Subcutaneous abdominal adipose tissue (tissue), 5 donors: ENCODE results near the gene TMEM69.

ENCODE experiments used
- H3K27ac ChIP-seq: one replicate; pipeline ENCODE4 v1.7.0; 2013; ENCODE audit warnings: low read depth, mild to moderate bottlenecking, inconsistent platforms, low read length, moderate library complexity
- H3K27me3 ChIP-seq, 5 donors: one replicate each; pipeline ENCODE4 v1.7.0; 2013; ENCODE audit warnings: low read length in 5 of 5, inconsistent platforms in 1 of 5; ENCODE audit not compliant: control insufficient read depth in 5 of 5, insufficient read depth in 4 of 5
- H3K36me3 ChIP-seq, 5 donors: one replicate each; pipeline ENCODE4 v1.7.0; 2013; ENCODE audit warnings: low read length in 5 of 5; ENCODE audit not compliant: control insufficient read depth in 5 of 5, insufficient read depth in 5 of 5
- H3K4me1 ChIP-seq, 5 donors: one replicate each; pipeline ENCODE4 v1.7.0; 2013; ENCODE audit warnings: low read length in 5 of 5, mild to moderate bottlenecking in 3 of 5, moderate library complexity in 1 of 5; ENCODE audit not compliant: control insufficient read depth in 5 of 5, insufficient read depth in 5 of 5
- H3K4me3 ChIP-seq, 5 donors: one replicate each; pipeline ENCODE4 v1.7.0; 2013; ENCODE audit warnings: low read length in 5 of 5, low read depth in 1 of 5
- H3K9ac ChIP-seq, 5 donors: one replicate each; pipeline ENCODE4 v1.7.0; 2013; ENCODE audit warnings: low read length in 5 of 5, mild to moderate bottlenecking in 4 of 5, moderate library complexity in 3 of 5
- H3K9me3 ChIP-seq, 5 donors: one replicate each; pipeline ENCODE4 v1.7.0; 2013; ENCODE audit warnings: low read length in 5 of 5; ENCODE audit not compliant: control insufficient read depth in 5 of 5
- donor health status: healthy.
- donor health status: healthy.
- donor health status: healthy.
- donor health status: healthy.
- donor health status: healthy.

The TMEM69 gene

DNA sequence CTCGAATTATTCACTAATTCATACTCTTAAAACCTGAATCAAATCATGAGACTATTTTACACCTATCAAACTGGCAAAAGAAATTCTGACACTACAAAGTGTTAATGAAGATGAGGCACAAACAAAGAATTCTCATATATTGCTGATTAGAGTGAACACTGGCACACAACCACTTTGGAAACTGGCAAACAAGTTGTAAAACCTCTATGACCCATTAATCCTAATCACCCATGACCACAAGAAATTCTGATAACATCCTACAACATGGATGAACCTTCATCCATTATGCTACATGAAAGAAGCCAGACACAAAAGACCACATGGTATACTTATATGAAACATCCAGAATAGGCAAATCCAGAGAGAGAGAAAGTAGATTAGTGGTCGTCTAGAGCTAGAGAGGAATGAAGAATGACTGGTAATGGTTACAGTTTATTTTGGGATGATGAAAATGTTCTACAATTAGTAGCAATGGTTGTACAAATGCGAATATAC lies 10.2 kb upstream of the TMEM69 start:
- Histone ChIP-seq H3K36me3 (peaks cover 0 to 7% (median 4%) of the 10 kb centered on the region in 5 donors), H3K27ac (peak overlapping the region; percentile 33), H3K9ac (no peak overlapping the region), H3K4me3 (no peak overlapping the region), H3K4me1 (peaks cover 6 to 58% (median 44%) of the 10 kb centered on the region in 5 donors), H3K9me3 (no peaks in the 10 kb centered on the region), H3K27me3 (no peaks in the 10 kb centered on the region)

- H3K36me3 ChIP-seq = peaks cover 0 to 5% (median 4%) of the 10 kb centered on the region in 5 donors
- no peak overlapping the region for H3K4me3 ChIP-seq
- H3K9me3 ChIP-seq = no peaks in the 10 kb centered on the region
- H3K4me1 ChIP-seq = peaks cover 6 to 60% (median 41%) of the 10 kb centered on the region in 5 donors
- H3K27me3 ChIP-seq = no peaks in the 10 kb centered on the region
- H3K9ac ChIP-seq = peak overlapping the region in 1 of 5 donors; percentile 35
- peak overlapping the region; percentile 63 for H3K27ac ChIP-seq
Measured at GRCh38 chr1:45678489-45678888, 9.5 kb upstream of the TMEM69 start.

DNA sequence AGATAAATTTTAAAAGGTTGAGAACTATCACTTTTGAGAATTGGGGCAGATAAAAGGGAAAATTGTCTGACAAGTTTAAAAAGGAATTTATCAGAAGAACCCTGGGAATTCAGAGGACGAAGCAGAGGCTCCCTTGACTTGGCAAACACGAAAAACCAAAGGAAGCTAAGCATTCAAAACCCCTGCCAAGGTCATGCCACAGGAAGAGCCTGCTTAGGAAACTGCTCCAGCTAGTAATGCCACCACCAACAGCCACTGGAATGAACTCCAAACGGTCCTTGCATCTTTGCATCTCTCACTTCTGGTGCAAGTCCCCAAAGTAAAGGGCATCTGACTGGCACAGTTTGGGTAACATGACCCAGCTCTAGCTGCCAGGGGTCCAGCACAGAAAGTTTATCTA lies 8.9 kb upstream of the TMEM69 start:
- H3K4me1 ChIP-seq = peaks cover 6 to 64% (median 41%) of the 10 kb centered on the region in 5 donors
- H3K9ac ChIP-seq = peak overlapping the region in 2 of 5 donors; percentile 24 to 35
- peak overlapping the region; percentile 63 for H3K27ac ChIP-seq
- peaks cover 0 to 5% (median 4%) of the 10 kb centered on the region in 5 donors for H3K36me3 ChIP-seq
- H3K9me3 ChIP-seq = no peaks in the 10 kb centered on the region
- no peak overlapping the region for H3K4me3 ChIP-seq
- no peaks in the 10 kb centered on the region for H3K27me3 ChIP-seq

GRCh38 chr1:45682942-45683341 lies 5.0 kb upstream of the TMEM69 start:
- Histone ChIP-seq H3K9ac (peak overlapping the region in 1 of 5 donors; percentile 40), H3K36me3 (no peaks in the 10 kb centered on the region), H3K4me1 (peaks cover 7 to 66% (median 56%) of the 10 kb centered on the region in 5 donors), H3K27me3 (no peaks in the 10 kb centered on the region), H3K4me3 (no peak overlapping the region), H3K27ac (no peak overlapping the region), H3K9me3 (no peaks in the 10 kb centered on the region)

DNA sequence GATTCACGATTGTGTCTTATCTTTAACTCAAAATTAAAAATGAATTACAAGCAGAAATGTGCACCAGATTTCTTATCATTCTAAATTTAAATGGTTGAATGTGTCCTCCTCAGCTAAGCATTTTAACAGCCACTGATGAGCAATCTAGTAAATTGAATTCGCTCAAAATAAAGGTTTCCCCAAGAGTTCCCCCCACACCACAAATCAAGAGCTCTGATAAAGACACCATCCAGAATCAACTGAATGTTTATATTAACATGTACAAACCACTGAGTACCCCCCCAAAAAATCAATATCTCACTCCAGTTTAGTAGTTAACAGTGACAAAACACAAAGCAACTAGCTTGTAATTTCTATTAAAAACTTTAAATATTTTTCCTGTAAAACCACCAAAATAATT lies 3.6 kb upstream of the TMEM69 start:
- Histone ChIP-seq H3K4me3 (peak overlapping the region in 2 of 5 donors; percentile 97 to 99), H3K9me3 (no peaks in the 10 kb centered on the region), H3K4me1 (peaks cover 5 to 67% (median 56%) of the 10 kb centered on the region in 5 donors), H3K27ac (no peak overlapping the region), H3K27me3 (no peaks in the 10 kb centered on the region), H3K36me3 (no peaks in the 10 kb centered on the region), H3K9ac (peak overlapping the region in 4 of 5 donors; percentile 96 to 99 (median 99))

DNA sequence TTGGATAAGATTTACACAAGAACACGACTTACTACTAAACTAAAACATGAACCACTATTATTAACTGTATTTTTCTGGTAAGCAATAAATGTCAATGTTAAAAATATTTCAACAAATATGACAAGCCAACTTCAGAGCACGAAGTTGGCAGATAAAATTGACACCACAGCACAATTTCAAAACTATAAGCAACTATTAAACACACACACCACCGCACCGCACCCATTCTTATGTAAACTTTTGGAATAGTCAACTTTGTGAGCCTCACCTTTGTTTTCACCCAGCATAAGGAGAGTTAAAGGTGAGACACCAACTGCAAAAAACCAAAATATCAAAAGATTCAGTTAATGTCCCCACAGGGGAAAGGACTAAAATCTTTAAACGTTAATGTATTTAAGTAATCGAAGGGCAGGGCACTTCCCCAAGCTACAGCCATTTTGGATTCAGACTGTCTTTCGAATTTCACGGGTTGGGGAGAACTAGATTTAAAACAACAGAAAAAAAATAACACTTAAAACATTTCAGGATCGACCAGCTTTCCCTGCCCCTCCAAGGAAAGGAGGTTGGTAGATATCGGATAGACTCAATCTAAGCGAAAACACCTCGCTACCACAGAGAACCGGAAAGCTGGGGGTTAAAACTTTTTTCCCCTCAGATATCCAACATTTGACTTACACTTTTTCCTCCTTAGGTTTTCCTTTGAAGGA lies 2.5 kb upstream of the TMEM69 start:
- no peaks in the 10 kb centered on the region for H3K36me3 ChIP-seq
- no peaks in the 10 kb centered on the region for H3K27me3 ChIP-seq
- H3K4me3 ChIP-seq = peak overlapping the region; percentile 81 to 100 (median 99)
- H3K9me3 ChIP-seq = no peaks in the 10 kb centered on the region
- peaks cover 5 to 58% (median 48%) of the 10 kb centered on the region in 5 donors for H3K4me1 ChIP-seq
- peak overlapping the region; percentile 90 to 99 (median 99) for H3K9ac ChIP-seq
- H3K27ac ChIP-seq = peak overlapping the region; percentile 97

GRCh38 chr1:45686015-45686287 lies 2.0 kb upstream of the TMEM69 start:
- Histone ChIP-seq H3K4me3 (peak overlapping the region; percentile 81 to 100 (median 99)), H3K36me3 (peaks cover 0 to 2% (median 0%) of the 10 kb centered on the region in 5 donors), H3K9me3 (no peaks in the 10 kb centered on the region), H3K9ac (peak overlapping the region; percentile 90 to 99 (median 99)), H3K27me3 (no peaks in the 10 kb centered on the region), H3K4me1 (peaks cover 5 to 53% (median 47%) of the 10 kb centered on the region in 5 donors), H3K27ac (peak overlapping the region; percentile 97)

- Histone ChIP-seq H3K27ac (peak within 1 kb of the TSS; percentile 97), H3K4me1 (peaks cover 5 to 49% (median 47%) of the 10 kb centered on the region in 5 donors), H3K36me3 (peaks cover 0 to 7% (median 0%) of the 10 kb centered on the region in 5 donors), H3K27me3 (no peaks in the 10 kb centered on the region), H3K9ac (peak within 1 kb of the TSS; percentile 96 to 99 (median 99)), H3K9me3 (no peaks in the 10 kb centered on the region), H3K4me3 (peak within 1 kb of the TSS; percentile 97 to 100 (median 99))
Measured at GRCh38 chr1:45686288-45687013, 1.5 kb upstream of the TMEM69 start, which contains the start of gene GPBP1L1. Gene GPBP1L1, minus strand, starts transcription at chr1:45686533. Its CDS starts 27,446 bp downstream, at chr1:45659087.

DNA sequence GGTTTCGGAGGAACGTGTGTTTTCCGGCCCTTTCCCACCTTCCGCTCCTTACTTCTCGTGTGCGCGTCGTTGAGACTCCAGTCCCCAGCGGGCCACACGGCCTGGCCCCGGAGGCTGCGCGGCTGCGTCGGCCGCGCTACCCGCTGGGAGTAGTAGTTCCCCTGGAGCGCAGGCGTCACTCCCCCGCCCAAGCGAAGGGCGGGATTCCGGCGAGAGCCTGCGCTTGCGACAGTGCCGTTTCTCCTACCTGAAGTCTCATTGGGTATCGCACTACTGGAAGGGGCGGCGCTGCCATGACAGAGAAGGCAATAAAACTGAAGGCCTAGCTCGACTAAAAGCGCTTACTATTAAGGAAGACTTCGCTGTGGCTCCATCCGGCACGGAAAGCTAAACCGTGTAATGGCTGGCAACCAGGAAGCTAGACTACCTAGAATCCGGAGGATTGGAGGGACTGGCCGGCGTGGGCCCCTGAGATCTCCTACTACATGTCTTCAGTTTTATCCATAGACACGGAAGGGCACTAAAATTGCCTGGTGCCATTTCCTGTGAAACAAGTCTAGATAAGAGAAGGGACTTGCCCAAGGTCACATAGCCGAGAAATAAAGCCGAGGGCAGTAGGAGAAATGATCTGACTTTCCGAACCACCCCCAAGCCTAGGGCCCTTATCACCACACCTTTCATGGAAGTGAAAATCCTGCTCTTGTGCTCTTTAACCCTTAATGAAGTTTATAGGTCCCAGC lies 797 bp upstream of the TMEM69 start:
- Histone ChIP-seq H3K27ac (peak overlapping the region; percentile 97), H3K4me1 (peaks cover 5 to 44% (median 41%) of the 10 kb centered on the region in 5 donors)

More for the DNA sequence above, 797 bp upstream of the TMEM69 start:
- no peaks in the 10 kb centered on the region for H3K9me3 ChIP-seq
- peaks cover 0 to 10% (median 2%) of the 10 kb centered on the region in 5 donors for H3K36me3 ChIP-seq
- H3K27me3 ChIP-seq = no peaks in the 10 kb centered on the region
- peak overlapping the region; percentile 97 to 100 (median 99) for H3K4me3 ChIP-seq
- peak overlapping the region; percentile 95 to 99 (median 97) for H3K9ac ChIP-seq
